Muscle layer of colon (tissue), 2 donors: ENCODE data around the gene UBR7.
"Not testable (repeated sequence)": the region's sequence is repeated elsewhere in the genome, so short reads cannot be mapped to it uniquely, and the experiment has no call there.

Experiments used
- H3K27ac ChIP-seq: one replicate; pipeline ENCODE4 v1.7.0; 2013; ENCODE audit warnings: low read depth, mild to moderate bottlenecking, low read length, moderate library complexity
- H3K27me3 ChIP-seq, 2 donors: one replicate each; pipeline ENCODE4 v1.7.0; 2013; ENCODE audit warnings: low read length in 2 of 2, mild to moderate bottlenecking in 2 of 2; ENCODE audit not compliant: insufficient read depth in 2 of 2, control insufficient read depth in 1 of 2
- H3K36me3 ChIP-seq: one replicate; pipeline ENCODE4 v1.7.0; 2013; ENCODE audit warnings: mild to moderate bottlenecking, low read length; ENCODE audit not compliant: insufficient read depth
- H3K4me1 ChIP-seq: one replicate; pipeline ENCODE4 v1.7.0; 2013; ENCODE audit warnings: mild to moderate bottlenecking, low read length; ENCODE audit not compliant: insufficient read depth
- H3K4me3 ChIP-seq, 2 donors: one replicate each; pipeline ENCODE4 v1.7.0; 2013; ENCODE audit warnings: low read length in 2 of 2, low read depth in 1 of 2, mild to moderate bottlenecking in 1 of 2, moderate library complexity in 1 of 2
- H3K9ac ChIP-seq: one replicate; pipeline ENCODE4 v1.7.0; 2013; ENCODE audit warnings: low read length
- H3K9me3 ChIP-seq: one replicate; pipeline ENCODE4 v1.7.0; 2013; ENCODE audit warnings: mild to moderate bottlenecking, low read length
- donor health status: abdominal sarcoma.
- donor health status: Adenocarcinoma of cecum.

UBR7 gene

DNA sequence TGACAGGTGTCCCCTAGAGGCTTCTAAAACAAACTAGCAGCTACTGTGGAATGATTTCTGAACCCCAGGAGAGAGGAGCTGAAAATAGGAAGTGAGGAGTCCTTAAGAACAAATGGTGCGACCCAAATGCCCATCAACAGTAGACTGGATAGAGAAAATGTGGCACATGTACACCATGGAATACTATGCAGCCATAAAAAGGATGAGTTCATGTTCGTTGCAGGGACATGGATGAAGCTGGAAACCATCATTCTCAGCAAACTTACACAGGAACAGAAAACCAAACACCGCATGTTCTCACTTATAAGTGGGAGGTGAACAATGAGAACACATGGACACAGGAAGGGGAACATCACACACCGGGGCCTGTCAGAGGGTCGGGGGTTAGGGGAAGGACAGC lies 26.0 kb downstream of the UBR7 start:
- H3K4me1 ChIP-seq, H3K27me3 ChIP-seq, H3K9me3 ChIP-seq, H3K4me3 ChIP-seq, H3K9ac ChIP-seq, H3K36me3 ChIP-seq, H3K27ac ChIP-seq: not testable (repeated sequence)

- no peaks in the 10 kb centered on the region for H3K4me1 ChIP-seq
- no peak overlapping the region for H3K9ac ChIP-seq
- no peak overlapping the region for H3K4me3 ChIP-seq
- H3K9me3 ChIP-seq = no peaks in the 10 kb centered on the region
- no peak overlapping the region for H3K27ac ChIP-seq
- H3K36me3 ChIP-seq = no peaks in the 10 kb centered on the region
- H3K27me3 ChIP-seq = no peaks in the 10 kb centered on the region
These were observed 27.7 kb downstream of the UBR7 start for GRCh38 chr14:93234798-93235197.

DNA sequence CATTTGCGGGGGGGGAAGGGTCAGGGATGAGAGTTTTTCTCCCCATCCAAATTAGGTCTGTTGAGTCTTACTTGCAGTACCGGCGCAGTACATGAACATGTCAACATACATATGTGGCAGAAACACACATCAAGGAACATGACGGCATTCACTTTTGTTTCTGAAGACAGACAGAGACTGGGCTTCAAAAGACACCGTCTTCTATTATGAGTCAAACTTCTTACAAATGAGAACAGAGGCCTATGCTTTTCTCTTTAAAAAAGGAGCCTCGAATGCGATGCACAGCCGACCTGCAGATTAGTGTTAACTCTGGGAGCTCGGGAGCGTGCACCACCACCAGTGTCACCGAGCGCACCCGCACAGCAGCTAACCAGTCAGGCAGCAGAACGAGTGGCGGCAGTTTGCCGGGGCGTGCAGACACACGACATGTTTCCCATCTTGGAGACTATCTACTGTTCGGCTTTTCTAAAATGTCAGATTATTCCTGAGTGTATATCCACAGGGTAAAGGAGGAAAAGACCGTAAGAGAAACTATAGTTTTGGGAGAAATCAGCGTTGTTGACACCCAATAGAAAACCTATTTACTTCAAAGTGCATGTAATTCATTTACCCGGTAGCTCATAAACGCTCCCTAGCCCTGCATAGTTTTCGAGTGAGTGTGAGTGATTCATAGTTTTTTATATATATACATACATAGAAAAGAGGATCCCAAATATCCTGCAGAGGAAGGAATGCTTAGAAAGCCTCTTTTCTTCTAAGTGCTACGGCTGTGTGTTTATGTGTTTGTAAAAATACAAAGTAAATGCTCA lies 33.0 kb downstream of the UBR7 start:
- Histone ChIP-seq H3K27ac (no peak overlapping the region), H3K9me3 (no peaks in the 10 kb centered on the region), H3K36me3 (peaks cover 33% of the 10 kb centered on the region), H3K4me3 (no peak overlapping the region), H3K27me3 (no peaks in the 10 kb centered on the region), H3K4me1 (no peaks in the 10 kb centered on the region), H3K9ac (no peak overlapping the region)

DNA sequence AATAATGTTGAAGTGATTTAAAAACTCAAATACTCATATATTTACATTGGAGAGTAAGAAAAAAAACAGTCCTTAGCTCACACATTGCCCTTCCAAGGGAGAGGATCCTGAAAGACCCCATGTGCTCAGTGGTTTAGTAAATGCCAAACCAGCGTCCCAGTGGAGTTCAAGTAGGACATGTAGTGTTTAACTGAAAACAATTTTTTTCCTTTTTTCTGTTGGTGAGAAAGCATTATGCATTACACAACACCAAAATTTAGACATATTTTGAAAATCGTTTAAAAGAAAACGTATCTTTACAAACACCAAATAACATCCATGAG lies 33.6 kb downstream of the UBR7 start:
- Histone ChIP-seq H3K4me1 (no peaks in the 10 kb centered on the region), H3K36me3 (peaks cover 38% of the 10 kb centered on the region)

GRCh38 chr14:93245764-93246420 lies 38.8 kb downstream of the UBR7 start:
- Histone ChIP-seq H3K36me3 (peaks cover 67% of the 10 kb centered on the region), H3K27me3 (no peaks in the 10 kb centered on the region), H3K4me3 (no peak overlapping the region), H3K9ac (no peak overlapping the region), H3K4me1 (no peaks in the 10 kb centered on the region), H3K9me3 (no peaks in the 10 kb centered on the region), H3K27ac (no peak overlapping the region)

More for the DNA sequence above, 33.6 kb downstream of the UBR7 start:
- H3K4me3 ChIP-seq = no peak overlapping the region
- H3K27me3 ChIP-seq = no peaks in the 10 kb centered on the region
- H3K27ac ChIP-seq = no peak overlapping the region
- no peaks in the 10 kb centered on the region for H3K9me3 ChIP-seq
- H3K9ac ChIP-seq = no peak overlapping the region

DNA sequence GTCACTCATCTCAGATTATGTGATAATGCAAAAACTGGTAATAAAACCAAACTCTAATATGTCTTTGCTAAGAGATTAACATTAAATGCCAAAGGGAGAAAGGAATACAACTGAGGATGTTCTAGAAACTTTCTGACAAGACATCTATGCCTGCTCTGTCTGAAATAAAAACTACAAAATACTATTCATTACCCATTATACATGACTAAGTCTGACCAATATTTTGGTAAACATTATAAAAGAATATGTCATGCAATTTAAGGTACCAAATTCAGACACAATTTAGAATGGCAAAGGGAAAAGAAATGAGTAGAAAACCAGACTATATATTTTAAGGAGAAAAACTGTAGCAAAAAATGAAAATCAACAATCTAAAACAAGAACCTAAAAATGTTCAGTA lies 39.5 kb downstream of the UBR7 start:
- Histone ChIP-seq H3K9ac (no peak overlapping the region), H3K4me1 (no peaks in the 10 kb centered on the region), H3K9me3 (no peaks in the 10 kb centered on the region), H3K4me3 (no peak overlapping the region), H3K27me3 (no peaks in the 10 kb centered on the region), H3K36me3 (peaks cover 63% of the 10 kb centered on the region), H3K27ac (no peak overlapping the region)

- Histone ChIP-seq H3K9ac (no peak overlapping the region), H3K36me3 (peaks cover 43% of the 10 kb centered on the region)
These were observed 42.2 kb downstream of the UBR7 start for GRCh38 chr14:93249128-93249831.

GRCh38 chr14:93262446-93262845 lies 55.4 kb downstream of the UBR7 start:
- H3K27ac ChIP-seq = no peak overlapping the region
- no peaks in the 10 kb centered on the region for H3K4me1 ChIP-seq
- H3K36me3 ChIP-seq = peaks cover 10% of the 10 kb centered on the region
- no peak overlapping the region for H3K4me3 ChIP-seq
- H3K9ac ChIP-seq = no peak overlapping the region
- H3K9me3 ChIP-seq = no peaks in the 10 kb centered on the region
- H3K27me3 ChIP-seq = no peaks in the 10 kb centered on the region

More at GRCh38 chr14:93249128-93249831, 42.2 kb downstream of the UBR7 start:
- Histone ChIP-seq H3K27me3 (no peaks in the 10 kb centered on the region), H3K4me1 (no peaks in the 10 kb centered on the region), H3K4me3 (no peak overlapping the region), H3K27ac (no peak overlapping the region), H3K9me3 (no peaks in the 10 kb centered on the region)

DNA sequence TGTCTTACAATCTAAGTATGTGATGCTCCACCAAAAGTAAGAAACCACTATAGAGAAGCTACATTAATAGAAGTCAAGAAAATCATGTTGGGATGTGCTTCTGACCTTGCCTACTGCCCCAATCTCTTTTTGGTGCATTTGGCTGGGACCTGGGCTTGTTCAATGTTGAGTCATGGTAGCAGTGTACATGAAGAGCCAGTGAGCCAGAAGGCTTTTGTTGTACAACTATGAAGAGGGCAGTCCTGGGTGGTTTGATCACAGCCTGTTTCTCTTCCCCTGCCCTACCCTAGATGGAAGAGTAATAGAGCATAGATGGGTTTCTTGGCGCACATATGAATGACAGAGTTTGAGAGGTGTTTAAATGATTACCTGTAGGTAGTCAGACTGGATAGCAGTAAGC lies 56.4 kb downstream of the UBR7 start:
- H3K36me3 ChIP-seq = peaks cover 10% of the 10 kb centered on the region

DNA sequence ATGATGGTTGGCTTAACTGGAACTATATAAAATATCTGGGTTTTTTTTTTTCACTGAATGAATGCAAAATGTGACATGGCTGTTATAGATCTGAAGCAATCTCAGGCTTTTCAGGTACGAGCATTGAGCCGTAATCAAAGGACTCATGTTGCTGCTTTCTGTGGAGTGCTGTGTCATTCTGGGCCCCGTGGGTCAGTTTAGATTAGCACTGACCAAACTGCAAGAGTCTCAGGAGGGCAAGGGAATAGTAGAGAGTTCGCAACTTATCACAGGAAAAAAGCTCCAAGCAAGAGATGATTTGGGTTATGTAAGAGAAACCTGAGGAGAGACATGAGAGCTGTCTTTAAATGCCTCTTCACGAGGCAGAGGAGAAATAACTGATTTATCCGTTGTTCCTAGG lies 59.1 kb downstream of the UBR7 start:
- no peak overlapping the region for H3K27ac ChIP-seq
- H3K4me3 ChIP-seq = no peak overlapping the region
- H3K4me1 ChIP-seq = no peaks in the 10 kb centered on the region
- peaks cover 10% of the 10 kb centered on the region for H3K36me3 ChIP-seq
- H3K27me3 ChIP-seq = no peaks in the 10 kb centered on the region
- H3K9me3 ChIP-seq = no peaks in the 10 kb centered on the region
- no peak overlapping the region for H3K9ac ChIP-seq

More for the DNA sequence above, 56.4 kb downstream of the UBR7 start:
- no peak overlapping the region for H3K4me3 ChIP-seq
- no peak overlapping the region for H3K27ac ChIP-seq
- H3K27me3 ChIP-seq = no peaks in the 10 kb centered on the region
- no peaks in the 10 kb centered on the region for H3K9me3 ChIP-seq
- H3K9ac ChIP-seq = no peak overlapping the region
- H3K4me1 ChIP-seq = no peaks in the 10 kb centered on the region

DNA sequence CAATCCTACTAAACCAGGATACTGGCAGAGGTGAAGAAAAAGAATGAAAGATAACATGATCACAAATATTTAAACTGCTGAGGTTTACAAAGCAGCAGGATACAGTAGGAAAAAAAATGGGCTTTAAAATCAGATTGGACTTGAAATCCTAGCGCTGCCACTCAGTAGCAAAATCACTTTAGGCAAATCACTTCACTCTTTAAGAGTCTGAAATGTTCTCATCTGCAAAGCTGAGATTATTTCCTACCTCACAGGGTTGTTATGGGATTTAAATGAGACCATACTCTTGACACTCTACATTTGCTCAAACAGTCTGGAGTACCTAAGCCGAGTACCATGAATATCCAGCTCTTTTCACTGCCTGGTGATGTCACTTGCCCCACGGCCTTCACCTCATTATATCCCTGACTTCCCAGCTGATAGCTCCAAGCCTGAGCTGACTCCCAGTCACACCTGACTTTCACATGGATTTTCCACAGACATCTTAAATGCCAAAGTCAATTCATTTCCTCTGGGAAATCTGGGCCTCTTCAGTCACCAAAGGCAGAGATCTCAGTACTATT lies 60.2 kb downstream of the UBR7 start:
- Histone ChIP-seq H3K4me1 (no peaks in the 10 kb centered on the region), H3K9ac (no peak overlapping the region)

More for the DNA sequence above, 60.2 kb downstream of the UBR7 start:
- Histone ChIP-seq H3K4me3 (no peak overlapping the region), H3K27me3 (no peaks in the 10 kb centered on the region), H3K9me3 (no peaks in the 10 kb centered on the region), H3K36me3 (peaks cover 10% of the 10 kb centered on the region), H3K27ac (no peak overlapping the region)
